Mesodermal cell (in vitro differentiated cells): Measurements from ENCODE around the gene ABCC6. TPM values are rescaled to one million over a fixed set of nuclear protein-coding genes. Genes with fewer than 3 reads are reported as not detected.
"Not testable (repeated sequence)": the region's sequence is repeated elsewhere in the genome, so short reads cannot be mapped to it uniquely, and the experiment has no call there.

Experiments used
- H3K27ac ChIP-seq: 2 replicates; pipeline ENCODE4 v1.7.0; 2013; ENCODE audit warnings: mild to moderate bottlenecking, low read depth, low read length, moderate library complexity; ENCODE audit not compliant: severe bottlenecking
- H3K36me3 ChIP-seq: 2 replicates; pipeline ENCODE4 v1.7.1; 2013; ENCODE audit warnings: mild to moderate bottlenecking, low read length, moderate library complexity; ENCODE audit not compliant: control insufficient read depth, insufficient read depth
- H3K4me1 ChIP-seq: one replicate; pipeline ENCODE4 v1.7.1; 2013; ENCODE audit warnings: mild to moderate bottlenecking, low read length; ENCODE audit not compliant: insufficient read depth, control insufficient read depth, poor library complexity, severe bottlenecking
- H3K4me3 ChIP-seq: 2 replicates; pipeline ENCODE4 v1.7.0; 2013; ENCODE audit warnings: low read length, control low read depth, mild to moderate bottlenecking; ENCODE audit not compliant: insufficient read depth, poor library complexity, severe bottlenecking; ENCODE audit errors: extremely low read depth
- H3K9me3 ChIP-seq: 2 replicates; pipeline ENCODE4 v1.7.1; 2013; ENCODE audit warnings: mild to moderate bottlenecking, low read length, moderate library complexity; ENCODE audit not compliant: control insufficient read depth
- WGBS, 2 experiments: methylation state at CpG; one replicate each; pipeline ENCODE4 v1.1.5; 2013; ENCODE audit warnings: missing lambda C conversion rate in 2 of 2; ENCODE audit not compliant: insufficient coverage in 2 of 2; 5-methylcytosine and 5-hydroxymethylcytosine counted together
- polyA plus RNA-seq, 2 experiments: library from polyadenylated mRNA; stranded (reverse); fragments of 50-300 nt; gene quantifications; one replicate each; pipeline ENCODE4 v1.2.3, GENCODE V29; 2013

Gene ABCC6
- 3.1 TPM for polyA plus RNA-seq (2013, experiment 1 of 2)
- 4.7 TPM for polyA plus RNA-seq (2013, experiment 2 of 2)

DNA sequence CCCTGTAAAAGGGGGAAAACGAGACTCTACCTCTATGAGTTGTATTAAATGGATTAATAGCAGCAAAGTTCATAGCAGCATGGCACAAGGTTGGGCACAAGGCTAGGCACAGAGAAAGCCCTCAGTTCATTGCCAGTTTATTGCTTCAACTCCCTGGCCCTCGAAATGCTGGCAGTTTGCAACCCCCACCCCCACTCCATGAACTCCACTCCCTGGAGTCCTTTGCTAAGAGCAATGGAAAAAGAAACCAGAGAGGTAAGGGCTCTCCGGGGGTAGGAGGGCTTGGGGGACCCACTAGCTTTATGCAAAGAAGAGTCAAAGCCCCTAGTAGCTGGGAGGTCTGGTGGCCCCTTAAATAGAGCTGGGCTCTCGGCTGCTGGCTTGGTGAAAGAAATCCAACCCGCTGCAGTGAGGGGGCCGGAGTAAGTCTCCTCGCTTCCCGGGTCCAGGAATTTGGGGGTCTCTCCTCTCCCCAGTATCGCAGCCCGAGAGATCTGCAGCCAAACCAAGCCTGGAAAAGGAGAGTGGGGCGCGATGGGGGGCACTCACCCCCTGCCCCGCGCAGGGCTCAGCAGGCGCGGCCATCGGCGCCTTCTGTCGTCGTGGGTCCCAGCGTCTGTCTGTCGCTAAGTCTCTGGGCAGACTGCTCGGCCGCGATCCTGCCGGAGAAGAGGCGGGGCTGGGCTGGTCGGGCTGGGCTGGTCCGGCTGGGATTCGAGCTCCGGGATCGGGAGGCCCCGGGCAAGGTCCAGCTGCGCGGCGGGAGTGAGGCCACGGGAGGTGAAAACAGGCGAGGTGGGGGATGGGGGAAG is at the start of gene ABCC6:
TSS of gene ABCC6 (minus strand) at position 645 of the 812 bp plus-strand sequence. CDS start at position 585, 60 bp downstream.
- H3K4me1 ChIP-seq, H3K27ac ChIP-seq, H3K4me3 ChIP-seq, H3K9me3 ChIP-seq, H3K36me3 ChIP-seq: not testable (repeated sequence)
- 20% methylated on average over 1 of the region's 38 CpGs; no CpG with 5 or more reads in 1 of the 2 experiments for whole genome bisulfite sequencing, 2 experiments

DNA sequence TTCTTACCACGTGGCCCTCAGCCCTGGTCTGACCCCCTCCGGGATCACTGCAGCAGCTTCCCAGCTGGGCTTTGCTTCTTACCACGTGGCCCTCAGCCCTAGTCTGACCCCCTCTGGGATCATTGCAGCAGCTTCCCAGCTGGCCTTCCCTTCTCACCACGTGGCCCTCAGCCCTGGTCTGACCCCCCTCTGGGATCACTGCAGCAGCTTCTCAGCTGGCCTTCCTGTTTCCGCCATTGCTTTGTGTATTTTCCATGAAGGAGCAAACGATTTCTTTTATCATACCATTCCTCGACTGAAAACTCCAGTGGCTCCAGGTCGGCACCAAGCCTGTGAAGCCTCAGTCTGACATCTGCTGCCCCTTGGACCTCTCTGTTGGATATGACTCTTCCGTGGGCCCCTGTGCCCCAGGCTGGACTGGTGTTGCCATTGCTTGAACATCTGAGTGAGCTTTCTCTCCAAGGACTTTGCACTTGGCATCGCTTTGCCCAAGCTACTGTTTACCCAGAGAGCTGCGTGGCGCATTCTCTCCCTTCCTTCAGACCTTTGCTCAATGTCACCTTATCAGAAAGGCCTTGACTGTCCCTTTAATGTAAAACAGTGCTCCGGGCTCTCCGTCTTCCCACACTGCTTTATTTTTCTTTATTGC is 49.4 kb upstream of the ABCC6 start:
- not testable (repeated sequence) for H3K9me3 ChIP-seq, H3K4me3 ChIP-seq, H3K4me1 ChIP-seq, H3K27ac ChIP-seq, H3K36me3 ChIP-seq
- no CpG with 5 or more reads among the region's 14 CpGs for WGBS, 2 experiments

DNA sequence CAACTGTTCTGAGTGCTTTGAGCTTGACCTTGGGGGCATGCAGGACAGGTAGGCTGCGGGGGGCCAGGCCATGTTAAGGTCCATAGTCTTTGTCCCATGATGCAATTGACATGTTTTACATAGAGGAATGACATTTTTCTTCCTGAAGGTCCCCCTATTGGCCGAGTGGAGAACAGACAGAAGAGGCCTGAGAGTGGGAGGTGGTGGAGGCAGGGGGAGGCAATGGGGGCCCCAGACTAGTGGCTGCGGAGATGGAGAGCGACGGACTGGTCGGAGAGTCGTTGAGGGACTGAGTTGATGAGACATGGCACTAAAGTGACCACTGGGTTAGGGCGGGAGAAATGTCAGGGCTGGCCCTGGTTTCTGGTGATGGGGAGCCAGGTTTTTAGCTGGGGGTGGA is 48.4 kb upstream of the ABCC6 start:
- H3K36me3 ChIP-seq, H3K27ac ChIP-seq, H3K4me1 ChIP-seq, H3K4me3 ChIP-seq, H3K9me3 ChIP-seq: not testable (repeated sequence)
- WGBS, 2 experiments, result no CpG with 5 or more reads among the region's 8 CpGs

DNA sequence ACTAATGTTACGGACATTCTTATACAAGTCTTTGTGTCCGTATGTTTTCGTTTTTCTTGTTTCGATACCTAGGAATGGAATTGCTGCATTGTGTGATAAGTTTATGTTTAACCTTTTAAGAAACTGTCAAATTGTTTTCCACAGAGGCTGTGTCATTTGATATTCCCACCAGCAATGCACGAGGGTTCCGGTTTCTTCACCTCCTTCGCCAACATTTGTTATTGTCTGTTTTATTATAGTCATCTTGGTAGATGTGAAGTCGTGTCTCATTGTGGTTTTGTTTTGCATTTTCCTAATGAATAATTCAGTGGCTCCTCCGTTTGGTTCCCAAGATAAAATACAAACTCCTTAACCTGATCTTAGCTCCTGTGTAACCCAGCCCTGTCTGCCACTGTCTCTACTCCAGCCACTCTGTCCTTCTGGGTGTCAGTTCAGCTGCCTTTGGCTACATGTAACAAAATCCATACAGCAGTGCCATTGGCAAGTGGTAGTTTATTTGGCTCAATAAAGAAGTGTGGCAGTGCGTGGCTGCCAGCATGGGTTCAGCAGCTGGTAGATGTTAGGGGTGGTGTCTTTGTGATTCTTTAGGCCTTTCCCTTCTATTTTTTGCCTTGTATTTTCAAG is 45.0 kb upstream of the ABCC6 start:
- 78 to 91% methylated on average over 3 to 4 of the region's 10 CpGs for WGBS, 2 experiments
- not testable (repeated sequence) for H3K36me3 ChIP-seq, H3K27ac ChIP-seq, H3K9me3 ChIP-seq, H3K4me3 ChIP-seq, H3K4me1 ChIP-seq

DNA sequence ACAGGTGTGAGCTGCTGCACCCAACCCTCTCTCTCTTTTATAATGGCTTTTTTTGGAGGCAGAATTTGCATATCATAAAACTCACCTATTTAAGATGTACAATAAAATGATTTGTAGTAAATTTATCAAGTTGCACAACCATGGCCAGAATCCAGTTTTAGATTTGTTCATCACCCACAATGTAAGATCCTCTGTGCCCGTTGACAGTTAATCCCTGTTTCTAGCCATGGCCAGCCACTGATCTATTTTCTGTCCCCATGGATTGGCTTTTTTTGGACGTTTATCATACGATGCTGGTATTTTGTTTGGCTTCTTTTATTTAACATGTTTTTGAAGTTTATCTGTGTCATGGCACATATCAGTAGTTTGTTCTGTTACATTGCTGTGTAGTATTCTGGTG is 44.4 kb upstream of the ABCC6 start:
- H3K4me1 ChIP-seq, H3K9me3 ChIP-seq: not testable (repeated sequence)
- no CpG with 5 or more reads among the region's 3 CpGs for WGBS, 2 experiments

DNA sequence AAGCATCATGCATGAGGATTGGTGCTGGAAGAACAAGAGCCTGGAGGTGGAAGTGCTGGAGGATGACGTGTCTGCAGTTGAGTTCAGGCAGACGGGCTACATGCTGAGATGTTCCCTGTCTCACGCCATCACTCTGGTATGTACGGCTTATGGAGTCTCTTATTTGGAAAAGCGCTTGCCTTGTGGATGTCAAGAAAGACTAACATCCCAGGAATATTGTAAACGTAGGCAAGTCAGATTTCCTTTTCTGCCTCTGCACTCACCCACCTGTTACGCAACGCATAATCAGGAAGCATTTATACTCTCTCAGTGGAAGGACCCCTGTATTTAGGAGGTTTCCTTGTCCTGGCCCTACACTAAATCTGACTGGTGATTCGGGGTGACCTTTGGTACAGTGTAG is 41.8 kb upstream of the ABCC6 start:
- not testable (repeated sequence) for H3K36me3 ChIP-seq, H3K4me3 ChIP-seq, H3K4me1 ChIP-seq, H3K9me3 ChIP-seq, H3K27ac ChIP-seq
- WGBS, 2 experiments, result 94% methylated on average over 3 of the region's 9 CpGs; no CpG with 5 or more reads in 1 of the 2 experiments

More for the DNA sequence above, 44.4 kb upstream of the ABCC6 start:
- not testable (repeated sequence) for H3K4me3 ChIP-seq, H3K27ac ChIP-seq, H3K36me3 ChIP-seq

DNA sequence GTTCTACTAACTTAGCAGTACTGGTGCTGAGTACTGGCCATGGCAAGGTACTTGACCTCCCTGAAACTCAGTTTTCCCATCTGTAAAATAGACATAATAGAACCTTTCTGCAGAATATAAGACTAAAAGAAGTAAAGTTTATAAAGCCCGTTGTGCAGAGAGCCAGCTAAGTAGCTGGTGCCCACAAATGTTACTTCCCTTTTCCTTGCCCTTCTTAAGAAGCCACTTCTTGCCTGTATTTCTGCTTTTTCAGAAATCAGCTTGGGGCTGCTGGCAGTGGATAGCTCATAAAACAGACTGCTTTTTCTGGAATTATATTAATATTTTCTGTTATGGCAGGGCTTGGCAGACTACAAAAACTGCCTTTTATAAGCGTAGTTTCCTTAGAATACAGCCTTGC is 40.7 kb upstream of the ABCC6 start:
- WGBS, 2 experiments, result no CpG with 5 or more reads among the region's 2 CpGs
- not testable (repeated sequence) for H3K4me1 ChIP-seq, H3K36me3 ChIP-seq, H3K4me3 ChIP-seq, H3K9me3 ChIP-seq, H3K27ac ChIP-seq

DNA sequence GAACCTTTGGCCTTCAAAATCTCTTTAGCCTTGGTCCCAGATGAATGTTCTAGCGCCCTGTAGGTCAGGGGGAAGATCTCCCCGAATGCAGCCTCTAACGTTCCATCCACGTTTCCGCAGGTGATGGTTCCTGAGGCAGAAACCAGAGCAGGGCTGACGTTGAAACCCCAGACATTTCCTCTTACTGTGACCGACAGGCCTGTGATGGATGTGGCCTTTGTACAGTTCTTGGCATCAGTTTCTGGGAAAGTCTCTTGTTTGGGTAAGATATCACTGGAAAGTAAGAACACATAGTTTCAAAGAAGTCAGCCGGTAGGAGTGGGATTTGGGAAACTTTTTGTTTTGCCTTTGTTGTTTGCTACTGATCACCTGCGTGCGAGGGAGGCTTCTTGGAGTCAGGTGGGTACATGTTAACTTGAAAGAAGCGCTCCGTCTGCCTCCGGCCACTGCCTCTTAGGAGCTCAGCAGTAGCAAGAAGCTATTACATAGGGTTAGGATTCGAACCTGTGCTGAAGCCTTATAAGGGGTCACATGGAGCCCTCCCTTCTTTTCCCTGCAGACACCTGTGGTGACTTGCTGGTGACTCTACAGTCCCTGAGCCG is 39.8 kb upstream of the ABCC6 start:
- WGBS, 2 experiments, result 93% methylated on average over 3 of the region's 15 CpGs; no CpG with 5 or more reads in 1 of the 2 experiments
- not testable (repeated sequence) for H3K4me3 ChIP-seq, H3K36me3 ChIP-seq, H3K4me1 ChIP-seq, H3K27ac ChIP-seq, H3K9me3 ChIP-seq

DNA sequence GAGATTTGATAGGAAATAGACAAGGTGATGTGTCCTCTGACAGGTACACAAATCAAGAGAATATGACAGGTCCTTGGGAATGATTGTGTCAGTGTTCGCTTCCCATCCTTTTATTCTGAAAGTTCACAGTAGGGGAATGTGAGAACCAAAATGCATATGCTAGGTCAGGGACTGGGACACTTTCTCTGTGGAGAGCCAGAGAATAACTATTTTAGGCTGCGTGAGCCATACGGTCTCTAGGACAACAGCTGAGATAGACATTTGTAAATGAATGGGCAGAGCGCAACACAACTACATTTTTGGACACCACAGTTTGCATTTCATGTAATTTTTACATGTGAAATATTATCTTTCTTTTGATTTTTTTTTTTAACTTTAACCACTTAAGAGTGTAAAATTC is 36.7 kb upstream of the ABCC6 start:
- not testable (repeated sequence) for H3K27ac ChIP-seq, H3K4me1 ChIP-seq, H3K36me3 ChIP-seq, H3K4me3 ChIP-seq, H3K9me3 ChIP-seq
- no CpG with 5 or more reads among the region's 4 CpGs for WGBS, 2 experiments

DNA sequence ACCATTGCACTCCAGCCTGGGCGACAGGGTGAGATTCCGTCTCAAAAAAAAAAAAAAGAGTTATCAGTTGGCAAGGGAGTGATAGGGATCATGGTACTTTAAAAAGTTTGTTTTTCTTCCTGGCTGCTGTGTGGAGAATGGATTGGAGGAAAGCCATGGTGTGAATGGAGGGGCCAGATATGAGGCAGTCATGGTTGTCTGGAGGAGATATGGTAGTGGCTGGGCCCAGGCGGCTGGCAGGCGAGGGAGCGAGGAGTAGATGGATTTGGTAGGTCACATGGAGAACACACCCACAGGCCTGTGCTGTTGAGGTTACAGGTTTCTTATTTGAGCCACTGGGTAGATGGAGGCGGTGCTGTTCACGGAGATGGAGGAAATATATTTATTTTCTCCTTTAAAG is 35.5 kb upstream of the ABCC6 start:
- H3K27ac ChIP-seq, H3K9me3 ChIP-seq, H3K4me3 ChIP-seq, H3K4me1 ChIP-seq, H3K36me3 ChIP-seq: not testable (repeated sequence)
- 100% methylated on average over 1 of the region's 7 CpGs; no CpG with 5 or more reads in 1 of the 2 experiments for WGBS, 2 experiments
